ENCODE results near the gene PRKCB. TPM values are rescaled to one million over a fixed set of nuclear protein-coding genes. Genes with fewer than 3 reads are reported as not detected.

Gene PRKCB
- total RNA-seq, 4 donors from 2014 or later, result 7.0 to 88.3 (median 15.9) TPM

GRCh38 chr16:23996258-23996955, 160.6 kb downstream of the PRKCB start:
- TF ChIP-seq CTCF (IDR thresholded peaks at IDR 0.05) (no peak), POLR2A (IDR thresholded peaks at IDR 0.05) (no peak)
- Histone ChIP-seq H3K27me3 (no peaks in the 10 kb centered on the region), H3K27ac (no peak overlapping the region), H3K9me3 (no peaks in the 10 kb centered on the region), H3K36me3 (no peaks in the 10 kb centered on the region), H3K4me1 (no peaks in the 10 kb centered on the region), H3K4me3 (no peak overlapping the region)
- no peak for DNase-seq

- no peaks in the 10 kb centered on the region for H3K4me1 ChIP-seq
- H3K27me3 ChIP-seq, result no peaks in the 10 kb centered on the region
- no peak for DNase-seq
- TF ChIP-seq CTCF (IDR thresholded peaks at IDR 0.05) (no peak), POLR2A (IDR thresholded peaks at IDR 0.05) (no peak)
- H3K36me3 ChIP-seq, result no peaks in the 10 kb centered on the region
- H3K9me3 ChIP-seq, result no peaks in the 10 kb centered on the region
- no peak overlapping the region for H3K4me3 ChIP-seq
- H3K27ac ChIP-seq, result no peak overlapping the region
Measured at GRCh38 chr16:23998771-23999170, 163.0 kb downstream of the PRKCB start.

GRCh38 chr16:23999663-24000062, 163.9 kb downstream of the PRKCB start:
- no peak for DNase-seq
- Histone ChIP-seq H3K9me3 (no peaks in the 10 kb centered on the region), H3K4me1 (no peaks in the 10 kb centered on the region), H3K27ac (no peak overlapping the region), H3K36me3 (no peaks in the 10 kb centered on the region), H3K27me3 (no peaks in the 10 kb centered on the region), H3K4me3 (no peak overlapping the region)
- no peak for TF ChIP-seq CTCF (IDR thresholded peaks at IDR 0.05)
- TF ChIP-seq POLR2A (IDR thresholded peaks at IDR 0.05), result no peak

GRCh38 chr16:24001710-24002109, 165.9 kb downstream of the PRKCB start:
- Histone ChIP-seq H3K4me3 (no peak overlapping the region), H3K27ac (no peak overlapping the region), H3K9me3 (no peaks in the 10 kb centered on the region), H3K27me3 (no peaks in the 10 kb centered on the region), H3K36me3 (no peaks in the 10 kb centered on the region), H3K4me1 (no peaks in the 10 kb centered on the region)
- TF ChIP-seq POLR2A (IDR thresholded peaks at IDR 0.05), result no peak
- no peak for TF ChIP-seq CTCF (IDR thresholded peaks at IDR 0.05)
- DNase-seq, result no peak

- TF ChIP-seq CTCF (IDR thresholded peaks at IDR 0.05) (no peak), POLR2A (IDR thresholded peaks at IDR 0.05) (no peak)
- Histone ChIP-seq H3K4me3 (no peak overlapping the region), H3K9me3 (no peaks in the 10 kb centered on the region), H3K27me3 (no peaks in the 10 kb centered on the region), H3K36me3 (no peaks in the 10 kb centered on the region), H3K27ac (no peak overlapping the region), H3K4me1 (no peaks in the 10 kb centered on the region)
- DNase-seq, result no peak
Measured at GRCh38 chr16:24002619-24003018, 166.8 kb downstream of the PRKCB start.
